Motor neuron (in vitro differentiated cells): ENCODE results near the gene TGFBR3. TPM values are rescaled to one million over a fixed set of nuclear protein-coding genes. Genes with fewer than 3 reads are reported as not detected.

ENCODE experiments used
- ATAC-seq, 8 experiments: fragments of 200-7000 bp; cut with Tn5 transposase; replicated peaks in 6 of 8; 2 replicates each; pipeline ENCODE4 v1.8.0; 2021; ENCODE audit warnings: mild to moderate bottlenecking in 8 of 8, moderate library complexity in 8 of 8
- H3K27ac ChIP-seq, 2 donors: fragments of 250-450 bp; sonication (Bioruptor Pico); 2 replicates each; pipeline ENCODE4 v1.9.0; 2021; ENCODE audit warnings: antibody characterized with exemption in 2 of 2, mild to moderate bottlenecking in 2 of 2, moderate library complexity in 1 of 2
- H3K4me1 ChIP-seq, 2 donors: fragments of 250-450 bp; sonication (Bioruptor Pico); replicated peaks in 1 of 2; 2 replicates each; pipeline ENCODE4 v1.6.1; 2021; ENCODE audit warnings: antibody characterized with exemption in 2 of 2, mild to moderate bottlenecking in 2 of 2, moderate library complexity in 1 of 2
- H3K4me3 ChIP-seq, 5 donors: fragments of 250-450 bp; sonication (Bioruptor Pico); 2 replicates each; pipeline ENCODE4 v1.9.0; 2021; ENCODE audit warnings: antibody characterized with exemption in 5 of 5, mild to moderate bottlenecking in 5 of 5, moderate library complexity in 4 of 5
- WGBS, 10 experiments: fragments of 450-650 bp; shearing (Covaris generic); methylation state at CpG; one replicate each; pipeline ENCODE4 v1.0.0; 2022; 5-methylcytosine and 5-hydroxymethylcytosine counted together
- in situ Hi-C, 9 experiments: fragments of 400-800 bp; cut with MboI; loops; one replicate each; pipeline ENCODE4 v1.15.0; 2021; ENCODE audit warnings: low sequenced_read_pairs in 9 of 9, low pct_unique_long_range_greater_than_20kb in 2 of 9; ENCODE audit not compliant: unreplicated experiment in 9 of 9
- total RNA-seq, 8 experiments: library from RNA; unstranded; fragments of 300-600 nt; gene quantifications; 2 replicates each; pipeline versions ENCODE4 v1.2.3 to v1.2.4, GENCODE V29; 2022

Gene TGFBR3
- total RNA-seq, 8 experiments from 2014 or later: 3.5 to 57.8 (median 9.0) TPM

DNA sequence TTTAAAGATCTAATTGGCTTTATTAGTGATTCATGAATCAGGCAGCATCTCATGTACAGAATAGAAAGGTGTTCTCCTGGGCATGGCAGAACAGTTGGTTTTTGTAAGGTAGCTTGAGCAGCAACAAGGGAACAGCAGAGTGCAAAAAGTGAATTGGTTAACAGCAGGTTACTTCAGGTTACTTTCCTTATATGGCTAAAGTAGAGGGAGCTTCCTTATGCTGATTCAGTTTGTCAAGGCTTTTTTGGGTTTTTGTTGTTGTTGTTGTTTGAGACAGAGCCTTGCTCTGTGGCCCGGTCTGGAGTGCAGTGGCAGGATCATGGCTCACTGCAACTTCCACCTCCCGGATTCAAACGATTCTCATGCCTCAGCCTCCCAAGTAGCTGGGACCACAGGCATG lies 252.5 kb downstream of the TGFBR3 start:
- Histone ChIP-seq H3K27ac (no peak overlapping the region), H3K4me3 (no peak overlapping the region), H3K4me1 (no peaks in the 10 kb centered on the region)
- in situ Hi-C loops: no loop called here
- no peak for ATAC-seq
- 80 to 100% (median 84%) methylated on average over 1 to 2 of the region's 3 CpGs; no CpG with 5 or more reads in 4 of the 10 experiments for WGBS, 10 experiments

DNA sequence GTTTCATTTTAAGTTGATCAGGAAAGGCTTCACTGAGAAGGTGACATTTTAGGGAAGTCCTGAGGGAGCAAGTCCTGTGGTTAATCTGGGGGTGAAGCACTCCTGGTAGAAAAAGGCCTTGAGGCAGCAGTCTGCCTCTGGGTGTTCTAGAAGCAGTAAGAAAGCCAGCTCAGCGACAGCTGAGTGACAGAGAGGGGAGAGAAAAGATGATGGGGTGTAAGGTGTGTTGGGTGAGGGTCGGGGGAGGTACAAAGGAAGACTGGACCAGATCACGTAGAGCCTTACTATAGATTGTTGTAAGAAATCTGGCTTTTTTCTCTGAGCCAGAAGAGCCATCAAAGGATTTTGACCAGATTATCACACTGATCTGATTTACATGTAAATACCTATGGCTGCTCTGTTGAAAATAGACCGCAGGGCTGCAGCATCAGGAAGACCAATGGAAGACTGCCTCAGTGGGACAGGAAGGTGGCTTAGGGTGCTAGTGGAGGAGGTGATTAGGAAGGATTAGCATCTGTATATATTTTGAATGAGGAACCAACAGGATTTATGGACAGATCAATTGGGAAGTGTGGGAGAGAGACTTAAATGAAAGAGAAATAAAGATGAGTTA lies 254.1 kb downstream of the TGFBR3 start:
- 34 to 100% (median 57%) methylated on average over 1 to 3 of the region's 4 CpGs; no CpG with 5 or more reads in 4 of the 10 experiments for WGBS, 10 experiments
- Histone ChIP-seq H3K4me3 (no peak overlapping the region), H3K27ac (no peak overlapping the region), H3K4me1 (no peaks in the 10 kb centered on the region)
- ATAC-seq: no peak
- in situ Hi-C loops: no loop called here

DNA sequence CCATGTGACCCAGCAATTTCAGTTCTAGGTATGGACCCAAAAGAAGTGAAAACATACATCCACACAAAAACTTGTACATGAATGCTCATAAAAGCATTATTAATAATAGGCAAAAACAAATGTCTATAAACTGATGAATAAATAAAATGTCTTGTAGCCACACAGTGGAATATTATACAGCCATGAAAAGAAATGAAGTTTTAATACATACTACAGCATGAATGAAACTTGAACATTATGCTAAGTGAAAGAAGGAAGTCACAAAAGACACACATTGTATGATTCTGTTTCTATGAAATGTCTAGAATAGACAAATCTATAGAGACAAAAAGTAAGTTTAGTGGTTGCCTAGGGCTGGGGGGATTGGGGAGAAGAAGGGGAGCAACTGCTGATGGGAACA lies 255.1 kb downstream of the TGFBR3 start:
- in situ Hi-C loops: no loop called here
- H3K4me3 ChIP-seq: no peak overlapping the region
- ATAC-seq: no peak
- no peak overlapping the region for H3K27ac ChIP-seq
- no peaks in the 10 kb centered on the region for H3K4me1 ChIP-seq

Other genes starting within 250 kb of the TGFBR3 start
- gene BRDT, start 63.2 kb upstream of the TGFBR3 start, total RNA-seq: under 1 TPM in 3 of 8 experiments, not detected in 5; 0.24 to 0.62 (median 0.50) TPM
- 1 to 10 TPM in 2 of 8 experiments, under 1 TPM in 3, not detected in 3; 0.37 to 1.3 (median 0.87) TPM for gene EPHX4, start 143.8 kb upstream of the TGFBR3 start, total RNA-seq
- 1 to 10 TPM in 1 of 8 experiments, under 1 TPM in 5, not detected in 2; 0.27 to 1.3 (median 0.71) TPM for gene SETSIP, start 189.3 kb upstream of the TGFBR3 start, total RNA-seq
- 10 to 100 TPM in 5 of 8 experiments, 1 to 10 TPM in 3; 2.4 to 56.1 (median 13.4) TPM for gene BTBD8, start 194.2 kb upstream of the TGFBR3 start, total RNA-seq